Panc1 (cell line): Measurements from ENCODE around the gene ROBO4. TPM values are rescaled to one million over a fixed set of nuclear protein-coding genes. Genes with fewer than 3 reads are reported as not detected.

Experiments used
- ATAC-seq: fragments of 200-7000 bp; cut with Tn5 transposase; 2 replicates; pipeline ENCODE4 v1.9.1; 2020; ENCODE audit warnings: mild to moderate bottlenecking, moderate library complexity
- BruUV-seq: library from RNA; stranded (reverse); fragments of 400-500 nt; replicated peaks from 2 replicates; lab custom pipeline; 2021; lab: Mats Ljungman, UMichigan
- CTCF ChIA-PET: fragments of 300-600 bp; sonication (Branson Sonifier 250); formaldehyde crosslinking; loops from one replicate; lab custom pipeline; 2022; ENCODE audit warnings: antibody characterized with exemption; lab: Charles Lee
- POLR2A ChIA-PET: fragments of 300-600 bp; sonication (Branson Sonifier 250); formaldehyde crosslinking; loops from one replicate; lab custom pipeline; 2022; ENCODE audit warnings: antibody characterized with exemption; lab: Charles Lee
- DNase-seq: peaks from one replicate; pipeline ENCODE4 v3.0.0-alpha.2; 2010; ENCODE audit warnings: low read depth, low spot score
- H3K27ac ChIP-seq: 2 replicates; pipeline ENCODE4 v1.5.1; 2011; ENCODE audit warnings: mild to moderate bottlenecking, low read length, inconsistent platforms
- H3K27me3 ChIP-seq: fragments of 200-500 bp; sonication (Bioruptor generic); 2 replicates; pipeline ENCODE4 v1.6.0; 2014; ENCODE audit warnings: low read length, inconsistent platforms; ENCODE audit not compliant: control insufficient read depth, insufficient read depth
- H3K36me3 ChIP-seq: fragments of 200-500 bp; sonication (Bioruptor generic); 2 replicates; pipeline ENCODE4 v1.5.1; 2014; ENCODE audit warnings: inconsistent platforms, mild to moderate bottlenecking, low read length, moderate library complexity; ENCODE audit not compliant: control insufficient read depth, insufficient read depth
- H3K4me1 ChIP-seq: 2 replicates; pipeline ENCODE4 v1.5.1; 2011; ENCODE audit warnings: inconsistent platforms, mild to moderate bottlenecking, low read length, moderate library complexity; ENCODE audit not compliant: control insufficient read depth, insufficient read depth
- H3K4me3 ChIP-seq, 2 experiments: 2 replicates each; pipeline ENCODE4 v1.5.1; 2011 to 2012; ENCODE audit warnings: low read depth in 2 of 2, low read length in 2 of 2, mild to moderate bottlenecking in 2 of 2, inconsistent platforms in 1 of 2, moderate library complexity in 1 of 2
- H3K9me3 ChIP-seq: fragments of 200-500 bp; sonication (Bioruptor generic); 2 replicates; pipeline ENCODE4 v1.5.1; 2014; ENCODE audit warnings: low read depth, mild to moderate bottlenecking, inconsistent platforms, low read length, moderate library complexity; ENCODE audit not compliant: control insufficient read depth, insufficient read depth
- CTCF ChIP-seq: fragments of 450-650 bp; IDR thresholded peaks from 2 replicates; pipeline ENCODE4 v1.5.1; 2017; ENCODE audit warnings: mild to moderate bottlenecking
- POLR2AphosphoS5 ChIP-seq: IDR thresholded peaks from 2 replicates; pipeline ENCODE4 v1.6.1; 2012; ENCODE audit warnings: mild to moderate bottlenecking, low read depth, low read length, moderate library complexity
- SIN3A ChIP-seq: IDR thresholded peaks from 2 replicates; pipeline ENCODE4 v1.6.1; 2012; ENCODE audit warnings: low read depth, mild to moderate bottlenecking, low read length, moderate library complexity, borderline replicate concordance; ENCODE audit not compliant: insufficient read depth
- TCF7L2 ChIP-seq: IDR thresholded peaks from 2 replicates; pipeline ENCODE4 v1.6.1; 2011; ENCODE audit warnings: mild to moderate bottlenecking, low read depth, low read length, inconsistent platforms
- in situ Hi-C: cut with HindIII; loops from 2 replicates; pipeline ENCODE4 v1.10.0; 2016; ENCODE audit warnings: low sequenced_read_pairs, low pct_unique_long_range_greater_than_20kb
- intact Hi-C: fragments of 100-400 bp; cut with micrococcal nuclease; formaldehyde crosslinking; loops from one replicate; pipeline ENCODE4 v1.10.0; 2022; ENCODE audit not compliant: unreplicated experiment
- total RNA-seq: library from RNA; stranded (reverse); gene quantifications from one replicate; pipeline ENCODE4 v1.2.1, GENCODE V29; 2021; ENCODE audit not compliant: unreplicated experiment
- TF ChIP-seq, protein P1 (sequence below), 2 experiments: IDR thresholded peaks; 2 replicates each; pipeline ENCODE4 v1.6.1; 2011 to 2012; ENCODE audit warnings: low read depth in 2 of 2, control low read depth in 1 of 2, low read length in 1 of 2, mild to moderate bottlenecking in 1 of 2, moderate library complexity in 1 of 2; ENCODE audit not compliant: insufficient read depth in 1 of 2

Gene ROBO4
- total RNA-seq, 1 experiment from 2014 or later = 0.26 TPM

DNA sequence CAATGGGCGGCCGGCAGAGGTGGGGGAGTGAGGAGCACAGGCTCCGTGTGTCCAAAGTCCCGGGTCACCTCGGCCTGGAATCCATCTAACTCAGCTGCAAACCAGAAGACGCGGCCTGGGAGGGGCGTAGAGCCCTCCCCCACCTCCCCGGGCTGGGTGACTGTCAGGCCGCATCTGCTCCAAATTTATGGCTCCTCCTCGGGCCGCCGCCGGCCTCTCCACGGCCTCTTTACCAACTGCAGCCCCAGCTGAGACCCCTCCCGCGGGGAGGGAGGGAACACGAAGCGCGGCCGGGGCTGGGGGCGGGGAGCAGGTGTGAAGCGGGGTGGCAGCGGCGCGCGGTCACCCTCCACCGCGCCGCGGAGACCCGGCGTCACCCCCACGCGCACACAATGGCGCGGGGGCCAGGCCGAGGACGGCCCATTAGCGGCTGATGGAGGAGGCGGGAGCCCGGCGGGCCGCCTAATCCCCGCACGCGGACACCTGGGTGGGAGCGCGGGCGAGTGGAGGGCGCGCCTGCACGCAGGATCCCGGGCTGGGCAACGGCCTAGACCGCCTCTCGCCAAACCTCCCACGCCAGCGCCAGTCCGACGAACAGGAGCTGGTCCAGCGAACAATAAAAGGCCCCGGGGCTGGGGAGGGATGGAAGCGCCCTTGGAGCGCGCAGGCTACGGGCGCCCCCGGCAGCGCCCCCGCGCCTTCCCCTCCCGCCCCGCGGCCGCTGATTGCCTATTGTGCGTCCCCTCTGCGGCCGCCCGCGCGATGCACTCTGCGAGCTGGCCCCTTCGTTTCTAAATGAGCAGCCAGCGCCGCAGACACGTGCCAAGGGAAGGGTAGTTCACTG lies 58.3 kb downstream of the ROBO4 start:
- ATAC-seq (peak; percentile 26), DNase-seq (no peak)
- TF ChIP-seq CTCF (no peak), TCF7L2 (no peak), SIN3A (no peak), POLR2AphosphoS5 (no peak)
- TF ChIP-seq, protein P1, sequence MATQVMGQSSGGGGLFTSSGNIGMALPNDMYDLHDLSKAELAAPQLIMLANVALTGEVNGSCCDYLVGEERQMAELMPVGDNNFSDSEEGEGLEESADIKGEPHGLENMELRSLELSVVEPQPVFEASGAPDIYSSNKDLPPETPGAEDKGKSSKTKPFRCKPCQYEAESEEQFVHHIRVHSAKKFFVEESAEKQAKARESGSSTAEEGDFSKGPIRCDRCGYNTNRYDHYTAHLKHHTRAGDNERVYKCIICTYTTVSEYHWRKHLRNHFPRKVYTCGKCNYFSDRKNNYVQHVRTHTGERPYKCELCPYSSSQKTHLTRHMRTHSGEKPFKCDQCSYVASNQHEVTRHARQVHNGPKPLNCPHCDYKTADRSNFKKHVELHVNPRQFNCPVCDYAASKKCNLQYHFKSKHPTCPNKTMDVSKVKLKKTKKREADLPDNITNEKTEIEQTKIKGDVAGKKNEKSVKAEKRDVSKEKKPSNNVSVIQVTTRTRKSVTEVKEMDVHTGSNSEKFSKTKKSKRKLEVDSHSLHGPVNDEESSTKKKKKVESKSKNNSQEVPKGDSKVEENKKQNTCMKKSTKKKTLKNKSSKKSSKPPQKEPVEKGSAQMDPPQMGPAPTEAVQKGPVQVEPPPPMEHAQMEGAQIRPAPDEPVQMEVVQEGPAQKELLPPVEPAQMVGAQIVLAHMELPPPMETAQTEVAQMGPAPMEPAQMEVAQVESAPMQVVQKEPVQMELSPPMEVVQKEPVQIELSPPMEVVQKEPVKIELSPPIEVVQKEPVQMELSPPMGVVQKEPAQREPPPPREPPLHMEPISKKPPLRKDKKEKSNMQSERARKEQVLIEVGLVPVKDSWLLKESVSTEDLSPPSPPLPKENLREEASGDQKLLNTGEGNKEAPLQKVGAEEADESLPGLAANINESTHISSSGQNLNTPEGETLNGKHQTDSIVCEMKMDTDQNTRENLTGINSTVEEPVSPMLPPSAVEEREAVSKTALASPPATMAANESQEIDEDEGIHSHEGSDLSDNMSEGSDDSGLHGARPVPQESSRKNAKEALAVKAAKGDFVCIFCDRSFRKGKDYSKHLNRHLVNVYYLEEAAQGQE (IDR thresholded peaks at IDR 0.05; ENCODE audit: insufficient read depth in 1 of 2, low read depth in 2 of 2, low read length in 1 of 2) = no peak
- Histone ChIP-seq H3K27ac (no peak overlapping the region), H3K9me3 (no peaks in the 10 kb centered on the region), H3K27me3 (peaks cover 61% of the 10 kb centered on the region), H3K4me1 (peaks cover 3% of the 10 kb centered on the region), H3K36me3 (no peaks in the 10 kb centered on the region), H3K4me3 (peak overlapping the region; percentile 25 to 45)
- intact Hi-C loops = loop anchor here (5.0 kb wide), 1 partner anchor 37 kb away; the partner anchor contains the start of gene MSANTD2
- no TSS peak for BruUV-seq
- in situ Hi-C loops = loop anchor here (5.0 to 10.0 kb wide), 2 partner anchors 42 to 175 kb away; no protein-coding TSS in a partner anchor
- POLR2A ChIA-PET = no interaction called here
- CTCF ChIA-PET = interaction anchor here (0.8 to 2.4 kb wide), 3 partner anchors 27 to 78 kb away, joined by 6 to 11 read pairs (median 7); no protein-coding TSS in a partner anchor

DNA sequence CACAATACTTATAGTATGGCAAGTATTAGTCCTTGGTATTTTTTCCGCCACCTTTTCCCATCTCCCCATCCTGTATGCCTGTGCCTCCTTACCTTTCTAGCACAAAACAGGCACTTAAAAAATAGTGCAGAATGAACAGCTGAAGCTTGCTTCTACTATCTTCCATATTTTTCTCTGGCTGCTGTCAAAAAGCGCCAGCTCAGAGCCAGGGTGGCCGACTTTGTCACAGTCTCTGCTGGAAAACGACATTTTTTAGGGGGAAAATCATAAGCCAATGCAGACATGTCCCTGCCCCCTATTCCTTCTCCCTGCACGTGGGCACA lies 58.9 kb downstream of the ROBO4 start:
- ChIA-PET POLR2A (no interaction called here), CTCF (interaction anchor here (0.6 to 2.4 kb wide), 5 partner anchors 10 to 57 kb away, joined by 3 to 7 read pairs (median 5); no protein-coding TSS in a partner anchor)
- H3K9me3 ChIP-seq = no peaks in the 10 kb centered on the region
- no TSS peak for BruUV-seq
- no peak overlapping the region for H3K27ac ChIP-seq
- no peak for DNase-seq
- H3K27me3 ChIP-seq = peaks cover 57% of the 10 kb centered on the region
- no peaks in the 10 kb centered on the region for H3K36me3 ChIP-seq
- no peak for TF ChIP-seq TCF7L2
- TF ChIP-seq, protein P1 (IDR thresholded peaks at IDR 0.05; ENCODE audit: insufficient read depth in 1 of 2, low read depth in 2 of 2, low read length in 1 of 2) = no peak
- TF ChIP-seq CTCF = no peak
- TF ChIP-seq SIN3A = no peak
- no peak for TF ChIP-seq POLR2AphosphoS5
- H3K4me3 ChIP-seq = peak overlapping the region in 1 of 2 experiments; percentile 45; a peak in 2 of 4 replicates
- no peak for ATAC-seq
- intact Hi-C loops = loop anchor here (5.0 kb wide), 1 partner anchor 36 kb away; the partner anchor contains the start of gene MSANTD2
- peaks cover 3% of the 10 kb centered on the region for H3K4me1 ChIP-seq
- in situ Hi-C loops = loop anchor here (5.0 to 10.0 kb wide), 2 partner anchors 41 to 174 kb away; no protein-coding TSS in a partner anchor
